HEK293 (cell line): ENCODE results near the gene PTMA.

Source experiments
- BCL11B ChIP-seq: fragments of 450-650 bp; formaldehyde crosslinking; IDR thresholded peaks from 2 replicates; pipeline ENCODE4 v1.5.1; 2016; ENCODE audit warnings: low read depth, missing biosample characterization, missing genetic modification characterization
- BCL6B ChIP-seq: fragments of 450-650 bp; formaldehyde crosslinking; IDR thresholded peaks from 2 replicates; pipeline ENCODE4 v1.5.1; 2017; ENCODE audit warnings: missing biosample characterization, missing genetic modification characterization
- CTCF ChIP-seq: fragments of 450-650 bp; formaldehyde crosslinking; IDR thresholded peaks from 2 replicates; pipeline ENCODE4 v1.5.1; 2016; ENCODE audit warnings: missing biosample characterization, missing genetic modification characterization
- GLIS1 ChIP-seq: fragments of 450-650 bp; formaldehyde crosslinking; IDR thresholded peaks from 2 replicates; pipeline ENCODE4 v1.5.1; 2016; ENCODE audit warnings: missing biosample characterization, missing genetic modification characterization
- KLF10 ChIP-seq: fragments of 450-650 bp; IDR thresholded peaks from 2 replicates; pipeline ENCODE4 v1.5.1; 2018; ENCODE audit warnings: missing biosample characterization, mild to moderate bottlenecking, missing genetic modification characterization
- KLF16 ChIP-seq: fragments of 450-650 bp; formaldehyde crosslinking; IDR thresholded peaks from 2 replicates; pipeline ENCODE4 v1.5.1; 2017; ENCODE audit warnings: missing biosample characterization, missing genetic modification characterization
- MYNN ChIP-seq: fragments of 450-650 bp; formaldehyde crosslinking; IDR thresholded peaks from 2 replicates; pipeline ENCODE4 v1.5.1; 2016; ENCODE audit warnings: missing biosample characterization, missing genetic modification characterization, borderline replicate concordance
- PATZ1 ChIP-seq: fragments of 450-650 bp; formaldehyde crosslinking; IDR thresholded peaks from 2 replicates; pipeline ENCODE4 v1.5.1; 2016; ENCODE audit warnings: missing biosample characterization, missing genetic modification characterization
- PRDM6 ChIP-seq: fragments of 450-650 bp; formaldehyde crosslinking; IDR thresholded peaks from 2 replicates; pipeline ENCODE4 v1.5.1; 2017; ENCODE audit warnings: missing biosample characterization, missing genetic modification characterization
- SALL2 ChIP-seq: fragments of 450-650 bp; formaldehyde crosslinking; IDR thresholded peaks from 2 replicates; pipeline ENCODE4 v1.5.0; 2017; ENCODE audit warnings: missing biosample characterization, mild to moderate bottlenecking, missing genetic modification characterization, borderline replicate concordance
- SCRT1 ChIP-seq: fragments of 450-650 bp; formaldehyde crosslinking; IDR thresholded peaks from 2 replicates; pipeline ENCODE4 v1.5.1; 2016; ENCODE audit warnings: missing biosample characterization, missing genetic modification characterization, borderline replicate concordance
- SP3 ChIP-seq: fragments of 450-650 bp; formaldehyde crosslinking; IDR thresholded peaks from 2 replicates; pipeline ENCODE4 v1.5.1; 2016; ENCODE audit warnings: missing biosample characterization, missing genetic modification characterization
- ZBTB1 ChIP-seq: fragments of 450-650 bp; formaldehyde crosslinking; IDR thresholded peaks from 2 replicates; pipeline ENCODE4 v1.5.1; 2016; ENCODE audit warnings: missing biosample characterization, missing genetic modification characterization
- ZIC2 ChIP-seq: fragments of 450-650 bp; formaldehyde crosslinking; IDR thresholded peaks from 2 replicates; pipeline ENCODE4 v1.5.1; 2016; ENCODE audit warnings: missing biosample characterization, missing genetic modification characterization
- ZNF10 ChIP-seq: fragments of 450-650 bp; formaldehyde crosslinking; IDR thresholded peaks from 2 replicates; pipeline ENCODE4 v1.5.1; 2017; ENCODE audit warnings: missing biosample characterization, missing genetic modification characterization
- ZNF112 ChIP-seq: fragments of 450-650 bp; formaldehyde crosslinking; IDR thresholded peaks from 2 replicates; pipeline ENCODE4 v1.5.0; 2017; ENCODE audit warnings: missing biosample characterization, missing genetic modification characterization
- ZNF169 ChIP-seq: fragments of 450-650 bp; formaldehyde crosslinking; IDR thresholded peaks from 2 replicates; pipeline ENCODE4 v1.5.1; 2016; ENCODE audit warnings: missing biosample characterization, missing genetic modification characterization
- ZNF18 ChIP-seq: fragments of 450-650 bp; formaldehyde crosslinking; IDR thresholded peaks from 2 replicates; pipeline ENCODE4 v1.5.1; 2016; ENCODE audit warnings: missing biosample characterization, missing genetic modification characterization
- ZNF211 ChIP-seq: fragments of 450-650 bp; formaldehyde crosslinking; IDR thresholded peaks from 2 replicates; pipeline ENCODE4 v1.5.1; 2016; ENCODE audit warnings: low read depth, missing biosample characterization, missing genetic modification characterization
- ZNF223 ChIP-seq: fragments of 450-650 bp; formaldehyde crosslinking; IDR thresholded peaks from 2 replicates; pipeline ENCODE4 v1.5.1; 2016; ENCODE audit warnings: missing biosample characterization, missing genetic modification characterization
- ZNF24 ChIP-seq: fragments of 450-650 bp; formaldehyde crosslinking; IDR thresholded peaks from 2 replicates; pipeline ENCODE4 v1.5.1; 2016; ENCODE audit warnings: missing biosample characterization, missing genetic modification characterization
- ZNF266 ChIP-seq: fragments of 450-650 bp; formaldehyde crosslinking; IDR thresholded peaks from 2 replicates; pipeline ENCODE4 v1.5.1; 2016; ENCODE audit warnings: missing biosample characterization, missing genetic modification characterization, low read depth
- ZNF311 ChIP-seq: fragments of 450-650 bp; formaldehyde crosslinking; IDR thresholded peaks from 2 replicates; pipeline ENCODE4 v1.5.1; 2017; ENCODE audit warnings: missing biosample characterization, missing genetic modification characterization, borderline replicate concordance
- ZNF600 ChIP-seq: fragments of 450-650 bp; formaldehyde crosslinking; IDR thresholded peaks from 2 replicates; pipeline ENCODE4 v1.5.1; 2016; ENCODE audit warnings: missing biosample characterization, missing genetic modification characterization
- ZNF660 ChIP-seq: fragments of 450-650 bp; IDR thresholded peaks from 2 replicates; pipeline ENCODE4 v1.5.1; 2018; ENCODE audit warnings: missing biosample characterization, mild to moderate bottlenecking, missing genetic modification characterization
- ZSCAN18 ChIP-seq: fragments of 450-650 bp; formaldehyde crosslinking; IDR thresholded peaks from 2 replicates; pipeline ENCODE4 v1.5.1; 2016; ENCODE audit warnings: missing biosample characterization, missing genetic modification characterization
- ZSCAN5A ChIP-seq: fragments of 450-650 bp; formaldehyde crosslinking; IDR thresholded peaks from 2 replicates; pipeline ENCODE4 v1.5.1; 2016; ENCODE audit warnings: missing biosample characterization, missing genetic modification characterization

PTMA gene

GRCh38 chr2:231709981-231710798 lies 1.9 kb downstream of the PTMA start (continued):
- TF ChIP-seq ZSCAN18 (tag by site-specific recombination) (no peak), ZNF18 (tag by site-specific recombination) (no peak), ZNF311 (tag by site-specific recombination) (no peak), ZNF10 (tag by site-specific recombination) (no peak), ZBTB1 (tag by site-specific recombination) (no peak), MYNN (tag by site-specific recombination) (no peak), ZNF211 (tag by site-specific recombination) (no peak), KLF16 (tag by site-specific recombination) (no peak), ZNF223 (tag by site-specific recombination) (no peak), PATZ1 (tag by site-specific recombination) (peak; percentile 14; the same call in 1 of the 2 replicates), KLF10 (tag by site-specific recombination) (no peak), SP3 (tag by site-specific recombination) (no peak), GLIS1 (tag by site-specific recombination) (peak; percentile 28), ZNF169 (tag by site-specific recombination) (no peak), SCRT1 (no peak), ZNF112 (tag by site-specific recombination) (no peak), ZNF660 (tag by site-specific recombination) (peak; percentile 72), BCL6B (tag by site-specific recombination) (no peak), BCL11B (tag by site-specific recombination) (no peak), ZNF24 (tag by site-specific recombination) (no peak), PRDM6 (tag by site-specific recombination) (no peak), CTCF (tag by site-specific recombination) (0 out of 2 replicates have a peak, but pooled peaks have one; percentile 34), ZNF266 (tag by site-specific recombination) (no peak), SALL2 (tag by site-specific recombination) (no peak), ZNF600 (no peak), ZSCAN5A (tag by site-specific recombination) (no peak), ZIC2 (no peak)
